Astrocyte of the hippocampus (primary cell): ENCODE data around the gene CD1D.
A peak's percentile ranks its signal among the peaks of the same experiment; 100 is the strongest.
"Not testable (repeated sequence)": the region's sequence is repeated elsewhere in the genome, so short reads cannot be mapped to it uniquely, and the experiment has no call there.

ENCODE experiments used
- DNase-seq: peaks from one replicate; pipeline ENCODE4 v3.0.0; 2011; ENCODE audit warnings: low read depth, low spot score

The CD1D gene

GRCh38 chr1:158176399-158176798 is 4.3 kb upstream of the CD1D start:
- no peak for DNase-seq

- not testable (repeated sequence) for DNase-seq
Observed at GRCh38 chr1:158176849-158177699, 3.6 kb upstream of the CD1D start.

GRCh38 chr1:158177700-158178450 is 2.8 kb upstream of the CD1D start:
- peak; percentile 77 for DNase-seq

- DNase-seq: no peak
Observed at GRCh38 chr1:158179301-158180041, 1.2 kb upstream of the CD1D start.

- no peak for DNase-seq
Observed at GRCh38 chr1:158181577-158181922, 855 bp downstream of the CD1D start.

- no peak for DNase-seq
Observed at GRCh38 chr1:158185770-158186169, 5.1 kb downstream of the CD1D start.

GRCh38 chr1:158186180-158186579 is 5.5 kb downstream of the CD1D start:
- DNase-seq: no peak

- no peak for DNase-seq
Observed at GRCh38 chr1:158188611-158189010, 7.9 kb downstream of the CD1D start.

GRCh38 chr1:158189624-158190023 is 8.9 kb downstream of the CD1D start:
- no peak for DNase-seq

- no peak for DNase-seq
Observed at GRCh38 chr1:158191299-158191698, 10.6 kb downstream of the CD1D start.

- no peak for DNase-seq
Observed at GRCh38 chr1:158196461-158196860, 15.8 kb downstream of the CD1D start.

- no peak for DNase-seq
Observed at GRCh38 chr1:158199849-158200248, 19.2 kb downstream of the CD1D start.

GRCh38 chr1:158200527-158200926 is 19.8 kb downstream of the CD1D start:
- no peak for DNase-seq

GRCh38 chr1:158203693-158204457 is 23.2 kb downstream of the CD1D start:
- DNase-seq: peak; percentile 72

GRCh38 chr1:158204458-158204827 is 23.7 kb downstream of the CD1D start:
- DNase-seq: no peak

- no peak for DNase-seq
Observed at GRCh38 chr1:158208586-158209116, 28.0 kb downstream of the CD1D start.

GRCh38 chr1:158212320-158212719 is 31.6 kb downstream of the CD1D start:
- no peak for DNase-seq

GRCh38 chr1:158223445-158223844 is 42.8 kb downstream of the CD1D start:
- DNase-seq: not testable (repeated sequence)

- DNase-seq: no peak
Observed at GRCh38 chr1:158227904-158228623, 47.4 kb downstream of the CD1D start.
